Activated naive CD4-positive, alpha-beta T cell treated with anti-CD3 and anti-CD28 coated beads, Interleukin-2, amount 50 U/mL, for 72 hours (primary cell): ENCODE results near the gene C16orf82. TPM values are rescaled to one million over a fixed set of nuclear protein-coding genes. Genes with fewer than 3 reads are reported as not detected.
A peak's percentile ranks its signal among the peaks of the same experiment; 100 is the strongest.

Source experiments
- ATAC-seq, 2 donors: fragments of 150-1000 bp; cut with Tn5 transposase; 2 replicates each; pipeline ENCODE4 v1.10.0; 2021; ENCODE audit warnings: mild to moderate bottlenecking in 2 of 2, moderate library complexity in 2 of 2
- DNase-seq, 2 donors: peaks; one replicate each; pipeline ENCODE4 v3.0.0; 2021 to 2022; ENCODE audit warnings: low spot score in 2 of 2
- H3K27ac Mint-ChIP-seq, 2 donors: one replicate each; pipeline ENCODE4 v1.8.0; 2022; ENCODE audit warnings: mild to moderate bottlenecking in 2 of 2, mixed read lengths in 2 of 2
- H3K36me3 Mint-ChIP-seq, 2 donors: one replicate each; pipeline ENCODE4 v1.8.0; 2022; ENCODE audit warnings: mixed read lengths in 2 of 2
- H3K9me3 Mint-ChIP-seq, 2 donors: one replicate each; pipeline ENCODE4 v1.8.0; 2022; ENCODE audit warnings: mixed read lengths in 2 of 2
- total RNA-seq, 2 donors: library from RNA; stranded (reverse); gene quantifications; one replicate each; pipeline ENCODE4 v1.2.3, GENCODE V29; 2022

Gene C16orf82
- total RNA-seq = not detected

DNA sequence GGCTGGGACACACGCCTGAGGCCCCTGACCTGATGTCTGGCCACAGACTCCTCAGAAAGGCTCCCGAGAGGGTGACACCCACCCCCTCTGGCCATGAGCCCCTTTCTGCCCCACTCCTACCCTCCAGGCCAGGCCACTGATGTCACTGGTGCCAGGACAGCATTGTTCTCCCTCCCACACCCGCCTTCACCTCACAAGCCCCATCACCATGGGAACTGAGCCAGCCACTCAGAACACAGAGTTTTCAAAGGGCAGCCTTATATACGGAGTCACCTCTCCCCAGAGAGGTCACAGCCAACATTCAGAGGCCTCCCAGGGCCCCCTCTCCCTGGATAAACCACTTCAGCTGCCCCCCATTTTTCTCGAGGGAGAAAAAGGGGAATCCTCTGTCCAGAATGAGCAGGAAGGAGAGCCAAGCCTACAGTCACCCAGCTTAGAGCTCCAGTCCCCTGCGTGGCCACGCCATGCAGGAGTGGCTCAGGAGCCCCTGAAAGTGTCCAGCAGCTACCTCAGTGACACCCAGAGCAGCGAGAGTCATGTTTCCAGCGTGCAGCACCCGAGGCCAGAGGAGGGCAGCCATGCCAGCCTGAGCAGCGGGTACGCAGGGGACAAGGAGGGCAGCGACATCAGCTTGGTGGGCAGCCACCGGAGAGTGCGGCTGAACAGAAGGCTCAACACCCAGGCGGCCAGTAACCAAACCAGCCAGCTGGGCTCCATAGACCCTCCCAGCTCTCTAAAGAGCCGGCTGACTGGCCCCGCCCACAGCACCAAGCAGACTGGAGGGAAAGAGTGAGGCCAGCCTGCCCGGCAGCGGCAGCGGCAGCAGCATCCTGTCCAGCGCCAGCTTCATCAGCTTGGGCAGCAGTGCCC, at the start of gene C16orf82:
Gene C16orf82 (plus strand): TSS at position 260 of the 870 bp plus-strand sequence.
- Mint-ChIP-seq H3K27ac (no peak within 1 kb of the TSS), H3K9me3 (no peaks in the 10 kb centered on the region), H3K36me3 (no peaks in the 10 kb centered on the region)
- ATAC-seq (no peak), DNase-seq (no peak)

GRCh38 chr16:27020031-27020430, 46.7 kb upstream of the C16orf82 start:
- no peak overlapping the region for H3K27ac Mint-ChIP-seq
- no peak for ATAC-seq
- H3K36me3 Mint-ChIP-seq = no peaks in the 10 kb centered on the region
- DNase-seq = no peak
- H3K9me3 Mint-ChIP-seq = peaks cover 0 to 5% of the 10 kb centered on the region in 2 donors

- ATAC-seq = no peak
- no peak for DNase-seq
- Mint-ChIP-seq H3K36me3 (no peaks in the 10 kb centered on the region), H3K27ac (no peak overlapping the region), H3K9me3 (peaks cover 0 to 5% of the 10 kb centered on the region in 2 donors)
These were observed 42.7 kb upstream of the C16orf82 start for GRCh38 chr16:27024010-27024409.

DNA sequence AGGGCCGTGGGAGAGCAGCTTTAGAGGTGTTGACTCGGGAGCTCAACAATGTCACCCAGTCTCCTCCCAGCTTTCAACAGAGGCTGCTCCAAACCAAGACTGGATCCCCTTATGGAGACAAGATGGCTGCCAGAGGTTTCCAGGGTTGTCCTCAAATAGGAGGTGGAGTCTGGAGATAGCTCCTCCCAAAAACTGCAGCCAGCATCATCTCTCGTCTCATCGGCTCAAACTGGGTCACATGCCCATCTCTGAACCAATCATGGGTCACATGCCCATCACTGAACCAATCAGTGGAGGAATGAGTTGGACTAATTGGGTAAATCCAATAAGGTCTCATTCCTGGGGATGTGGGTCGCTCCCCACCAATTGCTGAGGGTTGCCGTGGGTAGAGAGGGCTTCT, 41.1 kb upstream of the C16orf82 start:
- H3K9me3 Mint-ChIP-seq = peaks cover 0 to 5% of the 10 kb centered on the region in 2 donors
- DNase-seq = no peak
- no peak for ATAC-seq
- H3K36me3 Mint-ChIP-seq = no peaks in the 10 kb centered on the region
- H3K27ac Mint-ChIP-seq = no peak overlapping the region

- no peak overlapping the region for H3K27ac Mint-ChIP-seq
- ATAC-seq (no peak), DNase-seq (no peak)
- H3K36me3 Mint-ChIP-seq = no peaks in the 10 kb centered on the region
- H3K9me3 Mint-ChIP-seq = no peaks in the 10 kb centered on the region
These were observed 38.8 kb upstream of the C16orf82 start for GRCh38 chr16:27027971-27028370.

GRCh38 chr16:27028591-27029110, 38.1 kb upstream of the C16orf82 start:
- ATAC-seq = no peak
- no peaks in the 10 kb centered on the region for H3K9me3 Mint-ChIP-seq
- no peak for DNase-seq
- no peak overlapping the region for H3K27ac Mint-ChIP-seq
- H3K36me3 Mint-ChIP-seq = no peaks in the 10 kb centered on the region

DNA sequence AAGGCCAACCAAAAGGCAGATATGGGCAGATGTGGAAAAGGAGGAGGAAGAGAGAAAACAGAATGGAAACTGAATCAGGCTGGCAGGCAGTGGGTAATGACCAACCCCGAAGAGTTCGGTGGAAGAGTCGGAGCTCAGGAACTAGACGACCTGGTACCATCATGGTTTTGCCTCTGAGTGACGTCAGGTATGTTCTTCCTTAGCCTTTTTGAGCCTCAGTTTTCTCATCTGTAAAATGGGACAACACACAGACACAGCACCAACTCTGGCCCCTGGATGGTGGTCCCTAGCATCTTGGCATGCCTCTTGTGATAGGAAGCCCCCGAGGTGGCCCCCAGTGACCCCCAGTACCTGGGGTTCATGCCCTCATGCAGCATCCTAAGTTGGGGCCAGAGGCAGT, 37.2 kb upstream of the C16orf82 start:
- Mint-ChIP-seq H3K27ac (no peak overlapping the region), H3K9me3 (no peaks in the 10 kb centered on the region), H3K36me3 (no peaks in the 10 kb centered on the region)
- ATAC-seq = no peak
- DNase-seq = no peak

GRCh38 chr16:27033281-27033979, 33.3 kb upstream of the C16orf82 start:
- ATAC-seq (no peak), DNase-seq (no peak)
- H3K27ac Mint-ChIP-seq = no peak overlapping the region
- H3K9me3 Mint-ChIP-seq = no peaks in the 10 kb centered on the region
- H3K36me3 Mint-ChIP-seq = no peaks in the 10 kb centered on the region

- no peak for DNase-seq
- Mint-ChIP-seq H3K9me3 (no peaks in the 10 kb centered on the region), H3K27ac (peak overlapping the region in 1 of 2 donors; percentile 63), H3K36me3 (no peaks in the 10 kb centered on the region)
- ATAC-seq = no peak
These were observed 26.0 kb upstream of the C16orf82 start for GRCh38 chr16:27040732-27041131.

DNA sequence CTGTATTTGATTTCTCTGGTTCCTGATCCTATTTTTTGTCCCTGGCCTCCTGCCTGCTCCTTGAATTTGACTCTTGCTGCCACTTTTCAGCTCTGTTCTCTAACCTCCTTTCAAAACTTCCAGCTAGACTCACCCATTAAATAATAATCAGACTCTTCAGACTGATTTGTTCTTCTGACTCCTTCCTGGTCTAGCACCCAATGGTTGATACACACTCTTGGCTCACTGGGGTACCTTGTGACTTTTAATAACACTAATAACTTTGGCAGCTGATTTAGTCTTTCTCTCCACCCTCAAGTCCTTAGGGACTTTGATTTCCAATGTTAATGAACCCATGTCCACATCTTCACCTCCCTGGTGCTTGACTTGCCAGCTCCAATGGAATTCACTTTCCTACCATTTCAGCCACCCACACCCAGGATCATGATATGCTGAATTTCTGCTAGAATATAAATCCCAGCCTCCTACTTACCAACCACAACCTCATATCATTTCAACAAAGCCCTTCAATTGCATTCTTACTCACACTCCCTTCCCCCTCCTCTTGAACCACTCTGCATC, 19.7 kb upstream of the C16orf82 start:
- no peaks in the 10 kb centered on the region for H3K9me3 Mint-ChIP-seq
- ATAC-seq (no peak), DNase-seq (no peak)
- H3K36me3 Mint-ChIP-seq = no peaks in the 10 kb centered on the region
- no peak overlapping the region for H3K27ac Mint-ChIP-seq

GRCh38 chr16:27048316-27048715, 18.4 kb upstream of the C16orf82 start:
- DNase-seq = no peak
- Mint-ChIP-seq H3K9me3 (no peaks in the 10 kb centered on the region), H3K27ac (no peak overlapping the region), H3K36me3 (no peaks in the 10 kb centered on the region)
- ATAC-seq = no peak

DNA sequence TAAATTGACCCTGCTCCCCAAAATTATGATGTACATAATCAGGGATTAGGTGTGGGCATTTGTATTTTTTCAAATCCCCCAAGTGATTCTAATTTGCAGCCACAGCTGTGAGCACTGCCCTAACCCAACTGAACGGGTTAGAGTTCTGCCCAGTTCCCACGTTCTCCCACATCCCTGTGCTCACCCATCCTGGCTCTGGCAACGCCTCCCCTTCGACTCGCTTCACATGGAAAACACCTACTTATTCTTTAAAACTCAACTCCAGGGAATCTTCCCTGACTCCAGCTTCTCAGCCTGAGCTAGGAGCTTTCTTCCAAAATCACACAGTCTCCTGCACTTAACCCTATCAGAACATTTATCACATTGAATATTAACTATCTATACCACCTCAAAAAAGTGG, 17.6 kb upstream of the C16orf82 start:
- no peaks in the 10 kb centered on the region for H3K36me3 Mint-ChIP-seq
- no peak for DNase-seq
- H3K9me3 Mint-ChIP-seq = no peaks in the 10 kb centered on the region
- no peak for ATAC-seq
- H3K27ac Mint-ChIP-seq = no peak overlapping the region

GRCh38 chr16:27052007-27052406, 14.7 kb upstream of the C16orf82 start:
- Mint-ChIP-seq H3K27ac (no peak overlapping the region), H3K9me3 (no peaks in the 10 kb centered on the region), H3K36me3 (no peaks in the 10 kb centered on the region)
- ATAC-seq (no peak), DNase-seq (no peak)

DNA sequence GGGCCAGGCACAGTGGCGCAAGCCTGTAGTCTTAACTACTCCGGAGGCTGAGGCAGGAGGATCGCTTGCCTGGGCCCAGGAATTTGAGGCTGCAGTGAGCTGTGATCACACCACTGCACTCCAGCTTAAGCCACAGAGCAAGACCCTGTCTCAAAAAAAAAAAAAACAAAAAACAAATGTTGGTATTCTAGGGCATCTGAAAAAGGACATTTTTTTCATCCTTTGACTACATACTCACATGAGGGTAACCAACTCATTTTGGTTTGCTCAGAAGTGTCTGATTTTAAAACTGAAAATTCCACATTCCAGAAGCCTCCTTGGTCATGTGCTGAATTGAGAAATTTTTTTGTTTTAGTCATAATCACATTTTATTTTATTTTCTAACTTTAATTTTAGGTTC, 12.7 kb upstream of the C16orf82 start:
- no peak for ATAC-seq
- no peaks in the 10 kb centered on the region for H3K36me3 Mint-ChIP-seq
- H3K27ac Mint-ChIP-seq = no peak overlapping the region
- no peak for DNase-seq
- no peaks in the 10 kb centered on the region for H3K9me3 Mint-ChIP-seq

DNA sequence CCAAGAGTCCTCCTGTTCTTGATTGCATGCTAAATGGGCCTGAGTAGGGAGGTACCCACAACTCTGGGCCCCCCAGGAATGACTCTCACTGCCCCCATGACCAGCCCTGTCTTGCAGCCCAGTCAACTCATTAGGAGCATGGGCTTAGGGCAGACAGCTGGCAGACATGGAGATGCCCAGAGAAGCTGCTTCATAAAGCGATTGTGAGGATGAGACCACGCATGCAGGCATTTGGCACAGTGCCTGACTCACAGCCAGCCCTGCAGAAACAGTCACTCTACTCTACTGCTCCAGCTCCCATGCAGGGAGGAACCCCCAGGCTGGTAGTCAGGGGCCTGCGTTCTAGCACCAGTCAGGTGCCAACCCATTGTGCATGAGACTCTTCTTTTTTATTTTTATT, 8.4 kb upstream of the C16orf82 start:
- H3K36me3 Mint-ChIP-seq = no peaks in the 10 kb centered on the region
- ATAC-seq (no peak), DNase-seq (no peak)
- no peaks in the 10 kb centered on the region for H3K9me3 Mint-ChIP-seq
- H3K27ac Mint-ChIP-seq = no peak overlapping the region

GRCh38 chr16:27070776-27071175, 4.0 kb downstream of the C16orf82 start:
- ATAC-seq = no peak
- DNase-seq = no peak
- Mint-ChIP-seq H3K36me3 (no peaks in the 10 kb centered on the region), H3K9me3 (peaks cover 0 to under 1% of the 10 kb centered on the region in 2 donors), H3K27ac (peak overlapping the region in 1 of 2 donors; percentile 46)

- H3K36me3 Mint-ChIP-seq = peaks cover 7 to 8% of the 10 kb centered on the region in 2 donors
- no peak overlapping the region for H3K27ac Mint-ChIP-seq
- peaks cover 8 to 11% of the 10 kb centered on the region in 2 donors for H3K9me3 Mint-ChIP-seq
- ATAC-seq (no peak), DNase-seq (no peak)
These were observed 7.0 kb downstream of the C16orf82 start for GRCh38 chr16:27073733-27074132.
